GM19193 (cell line): ENCODE results near the gene MDH1.

ENCODE experiments used
- POLR2A ChIP-seq: IDR thresholded peaks from 4 replicates; pipeline ENCODE4 v1.6.1; 2011; ENCODE audit not compliant: insufficient read depth, insufficient read length; ENCODE audit errors: extremely low read depth

Gene MDH1

GRCh38 chr2:63614983-63615945, 26.5 kb downstream of the MDH1 start:
- TF ChIP-seq POLR2A: no peak

- TF ChIP-seq POLR2A: no peak
Measured at GRCh38 chr2:63617366-63617765, 28.6 kb downstream of the MDH1 start.

GRCh38 chr2:63619328-63619727, 30.6 kb downstream of the MDH1 start:
- no peak for TF ChIP-seq POLR2A

GRCh38 chr2:63622751-63623150, 34.0 kb downstream of the MDH1 start:
- no peak for TF ChIP-seq POLR2A

- TF ChIP-seq POLR2A: no peak
Measured at GRCh38 chr2:63627866-63628265, 39.1 kb downstream of the MDH1 start.

GRCh38 chr2:63628403-63628942, 39.7 kb downstream of the MDH1 start:
- no peak for TF ChIP-seq POLR2A

- TF ChIP-seq POLR2A: no peak
Measured at GRCh38 chr2:63631501-63631900, 42.7 kb downstream of the MDH1 start.

- no peak for TF ChIP-seq POLR2A
Measured at GRCh38 chr2:63632382-63632781, 43.6 kb downstream of the MDH1 start.

DNA sequence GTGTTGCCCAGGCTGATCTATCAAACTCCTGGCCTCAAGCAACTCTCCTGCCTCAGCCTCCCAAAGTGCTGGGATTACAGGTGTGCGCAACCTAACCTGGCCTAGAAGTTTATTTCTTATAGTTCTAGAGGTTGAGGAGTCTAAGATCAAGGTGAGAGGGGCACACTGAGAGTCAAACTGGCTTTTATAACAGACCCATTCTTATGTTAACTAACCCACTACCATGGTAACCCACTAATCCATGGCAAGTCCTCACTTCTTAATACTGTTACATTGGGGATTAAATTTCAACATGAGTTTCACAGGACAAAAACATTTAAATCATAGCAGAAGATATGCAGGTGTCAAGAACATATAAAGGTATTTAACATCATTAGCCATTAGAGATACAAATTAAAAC, 50.6 kb downstream of the MDH1 start:
- TF ChIP-seq POLR2A: no peak

- TF ChIP-seq POLR2A: no peak
Measured at GRCh38 chr2:63642946-63643345, 54.2 kb downstream of the MDH1 start.

- no peak for TF ChIP-seq POLR2A
Measured at GRCh38 chr2:63643486-63643885, 54.7 kb downstream of the MDH1 start.

- TF ChIP-seq POLR2A: no peak
Measured at GRCh38 chr2:63648632-63649031, 59.9 kb downstream of the MDH1 start.

GRCh38 chr2:63649829-63650228, 61.1 kb downstream of the MDH1 start:
- TF ChIP-seq POLR2A: no peak

DNA sequence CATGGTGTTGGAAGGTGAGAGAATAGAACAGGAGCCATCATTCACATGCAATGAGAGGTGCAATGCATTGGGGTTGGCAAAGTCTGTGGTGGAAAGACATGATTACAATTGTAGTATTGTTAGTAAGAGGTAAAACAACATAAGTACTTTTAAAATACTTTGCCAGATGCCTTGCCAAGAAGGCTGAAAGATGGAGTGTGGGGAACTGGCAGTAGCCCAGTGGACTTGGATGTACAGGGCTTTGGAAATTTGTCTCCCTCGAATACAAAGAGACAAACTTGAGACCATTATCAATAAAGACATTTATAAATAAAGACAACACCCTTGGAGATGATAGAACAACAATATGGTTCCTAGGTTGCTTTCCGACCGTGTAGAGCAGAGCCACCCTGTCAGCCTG, 62.0 kb downstream of the MDH1 start:
- TF ChIP-seq POLR2A: no peak

GRCh38 chr2:63651356-63651755, 62.6 kb downstream of the MDH1 start:
- no peak for TF ChIP-seq POLR2A
